Nephron progenitor cell (in vitro differentiated cells): ENCODE data around the gene TRAF1.

Source experiments
- DNase-seq: peaks from one replicate; pipeline ENCODE4 v3.0.0; 2021
- H3K27ac Mint-ChIP-seq: 2 replicates; pipeline ENCODE4 v1.8.0; 2021; ENCODE audit warnings: mild to moderate bottlenecking, moderate library complexity, mixed read lengths
- H3K27me3 Mint-ChIP-seq: 2 replicates; pipeline ENCODE4 v1.8.0; 2021; ENCODE audit warnings: mild to moderate bottlenecking, low read depth, mixed read lengths; ENCODE audit not compliant: poor library complexity
- H3K36me3 Mint-ChIP-seq: 2 replicates; pipeline ENCODE4 v1.8.0; 2021; ENCODE audit warnings: low read depth, mixed read lengths
- H3K4me1 Mint-ChIP-seq: 2 replicates; pipeline ENCODE4 v1.8.0; 2021; ENCODE audit warnings: mixed read lengths
- H3K4me3 Mint-ChIP-seq: 2 replicates; pipeline ENCODE4 v1.8.0; 2021; ENCODE audit warnings: mild to moderate bottlenecking, moderate library complexity, mixed read lengths
- H3K9me3 Mint-ChIP-seq: 2 replicates; pipeline ENCODE4 v1.8.0; 2021; ENCODE audit warnings: mild to moderate bottlenecking, moderate library complexity, mixed read lengths
- TF ChIP-seq, protein P1 (sequence below): fragments of 200-600 bp; sonication (generic); IDR thresholded peaks from 2 replicates; pipeline ENCODE4 v1.5.0; 2021; ENCODE audit warnings: antibody characterized with exemption

The TRAF1 gene

DNA sequence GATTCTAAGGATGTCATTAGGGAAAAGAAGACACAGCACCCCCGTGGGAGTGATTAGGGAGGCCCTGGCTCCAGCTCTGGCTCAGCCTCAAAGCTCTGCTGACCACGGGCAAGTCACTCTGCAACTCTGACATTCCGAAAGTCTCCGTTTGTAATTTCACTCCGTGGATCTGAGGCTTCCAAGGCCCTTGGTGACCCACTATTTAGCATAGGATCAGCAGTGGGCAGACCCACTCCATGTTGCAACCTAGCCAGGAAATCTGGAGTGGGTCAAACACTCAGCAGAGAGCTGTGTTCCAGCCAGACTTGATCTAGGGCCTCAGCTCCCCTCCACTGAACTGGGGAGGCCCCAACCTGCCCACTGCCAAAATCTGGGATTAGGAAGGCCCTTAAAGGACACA lies 61.4 kb downstream of the TRAF1 start:
- peak; percentile 33 for DNase-seq
- H3K4me1 Mint-ChIP-seq = peaks cover 51% of the 10 kb centered on the region
- peak overlapping the region; percentile 55 for H3K4me3 Mint-ChIP-seq
- H3K9me3 Mint-ChIP-seq = no peaks in the 10 kb centered on the region
- peaks cover 12% of the 10 kb centered on the region for H3K27me3 Mint-ChIP-seq
- peak overlapping the region; percentile 97 for H3K27ac Mint-ChIP-seq
- TF ChIP-seq, protein P1, sequence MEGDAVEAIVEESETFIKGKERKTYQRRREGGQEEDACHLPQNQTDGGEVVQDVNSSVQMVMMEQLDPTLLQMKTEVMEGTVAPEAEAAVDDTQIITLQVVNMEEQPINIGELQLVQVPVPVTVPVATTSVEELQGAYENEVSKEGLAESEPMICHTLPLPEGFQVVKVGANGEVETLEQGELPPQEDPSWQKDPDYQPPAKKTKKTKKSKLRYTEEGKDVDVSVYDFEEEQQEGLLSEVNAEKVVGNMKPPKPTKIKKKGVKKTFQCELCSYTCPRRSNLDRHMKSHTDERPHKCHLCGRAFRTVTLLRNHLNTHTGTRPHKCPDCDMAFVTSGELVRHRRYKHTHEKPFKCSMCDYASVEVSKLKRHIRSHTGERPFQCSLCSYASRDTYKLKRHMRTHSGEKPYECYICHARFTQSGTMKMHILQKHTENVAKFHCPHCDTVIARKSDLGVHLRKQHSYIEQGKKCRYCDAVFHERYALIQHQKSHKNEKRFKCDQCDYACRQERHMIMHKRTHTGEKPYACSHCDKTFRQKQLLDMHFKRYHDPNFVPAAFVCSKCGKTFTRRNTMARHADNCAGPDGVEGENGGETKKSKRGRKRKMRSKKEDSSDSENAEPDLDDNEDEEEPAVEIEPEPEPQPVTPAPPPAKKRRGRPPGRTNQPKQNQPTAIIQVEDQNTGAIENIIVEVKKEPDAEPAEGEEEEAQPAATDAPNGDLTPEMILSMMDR = no peak
- H3K36me3 Mint-ChIP-seq = peaks cover 28% of the 10 kb centered on the region

DNA sequence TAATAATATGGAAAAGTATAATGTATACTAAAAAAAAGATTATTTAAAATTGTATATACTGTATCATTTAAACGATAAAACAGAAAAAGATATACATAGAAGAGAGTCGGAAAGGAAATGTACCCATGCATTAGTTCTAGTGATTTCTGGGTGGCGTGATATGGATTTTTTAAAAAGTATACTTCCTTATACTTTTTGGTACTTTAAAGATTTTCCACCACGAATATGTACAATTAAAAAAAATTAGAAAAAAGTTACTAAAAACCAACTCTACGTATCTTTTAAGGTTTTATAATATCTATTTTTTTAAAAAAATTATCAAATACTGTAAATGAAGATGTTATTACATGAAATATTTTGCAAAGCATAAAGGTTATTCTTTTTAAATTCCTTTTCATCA lies 61.9 kb downstream of the TRAF1 start:
- DNase-seq = no peak
- Mint-ChIP-seq H3K36me3 (peaks cover 33% of the 10 kb centered on the region), H3K4me1 (peaks cover 54% of the 10 kb centered on the region), H3K4me3 (no peak overlapping the region), H3K9me3 (no peaks in the 10 kb centered on the region), H3K27me3 (peaks cover 10% of the 10 kb centered on the region), H3K27ac (no peak overlapping the region)
- TF ChIP-seq, protein P1 = no peak

DNA sequence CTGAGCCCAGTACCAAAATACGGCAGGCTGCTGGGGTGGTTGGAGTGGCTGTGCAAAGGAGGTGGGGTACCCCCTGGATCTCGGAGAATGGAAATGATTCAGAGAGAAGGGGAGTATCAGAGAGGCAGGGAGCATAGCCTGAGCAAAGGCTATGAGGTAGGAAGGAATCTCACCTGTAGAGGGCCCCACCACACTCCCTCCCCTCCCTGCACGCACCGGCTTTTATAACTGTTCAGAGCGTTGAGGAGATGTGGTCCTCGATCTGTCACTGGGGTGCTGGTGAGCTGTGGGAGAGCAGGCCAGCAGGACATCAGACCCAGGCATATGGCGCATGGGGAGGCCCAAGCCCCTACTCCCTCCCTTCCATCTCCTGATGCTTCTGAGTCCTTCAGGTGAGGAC lies 62.8 kb downstream of the TRAF1 start:
- Mint-ChIP-seq H3K27me3 (peaks cover 7% of the 10 kb centered on the region), H3K27ac (no peak overlapping the region), H3K9me3 (no peaks in the 10 kb centered on the region), H3K4me1 (peaks cover 55% of the 10 kb centered on the region), H3K4me3 (no peak overlapping the region), H3K36me3 (peaks cover 36% of the 10 kb centered on the region)
- TF ChIP-seq, protein P1 = no peak
- DNase-seq = no peak

DNA sequence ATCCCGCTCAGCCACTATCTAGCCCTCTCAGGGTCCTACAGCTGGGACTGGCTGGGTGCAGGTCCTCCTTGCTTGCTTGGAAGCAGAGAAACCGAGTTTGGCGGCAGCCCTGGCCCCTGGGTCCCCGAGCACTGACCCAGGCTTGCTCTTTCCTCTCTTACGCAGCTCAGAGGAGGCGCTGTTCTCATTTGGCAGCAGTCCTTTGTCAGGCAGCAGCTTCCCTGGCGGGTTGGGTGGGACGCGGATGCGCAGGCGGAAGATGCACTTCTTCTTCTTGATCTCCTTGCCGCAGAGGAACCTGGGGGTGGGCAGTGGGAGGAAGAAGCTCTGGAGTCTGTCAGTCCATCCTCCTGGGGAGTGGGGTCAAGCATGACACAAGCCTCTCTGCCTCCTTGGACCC lies 64.1 kb downstream of the TRAF1 start:
- TF ChIP-seq, protein P1 = no peak

GRCh38 chr9:120861935-120862334 lies 64.7 kb downstream of the TRAF1 start:
- H3K4me3 Mint-ChIP-seq = no peak overlapping the region
- peaks cover 7% of the 10 kb centered on the region for H3K27me3 Mint-ChIP-seq
- no peak overlapping the region for H3K27ac Mint-ChIP-seq
- H3K4me1 Mint-ChIP-seq = peaks cover 53% of the 10 kb centered on the region
- H3K36me3 Mint-ChIP-seq = peaks cover 39% of the 10 kb centered on the region
- TF ChIP-seq, protein P1 = no peak
- no peak for DNase-seq
- no peaks in the 10 kb centered on the region for H3K9me3 Mint-ChIP-seq

More for the DNA sequence above, 64.1 kb downstream of the TRAF1 start:
- H3K27me3 Mint-ChIP-seq = peaks cover 7% of the 10 kb centered on the region
- DNase-seq = no peak
- no peaks in the 10 kb centered on the region for H3K9me3 Mint-ChIP-seq
- H3K4me3 Mint-ChIP-seq = no peak overlapping the region
- peaks cover 53% of the 10 kb centered on the region for H3K4me1 Mint-ChIP-seq
- peaks cover 39% of the 10 kb centered on the region for H3K36me3 Mint-ChIP-seq
- no peak overlapping the region for H3K27ac Mint-ChIP-seq

GRCh38 chr9:120860083-120860482 lies 66.5 kb downstream of the TRAF1 start:
- TF ChIP-seq, protein P1 = no peak
- peaks cover 35% of the 10 kb centered on the region for H3K4me1 Mint-ChIP-seq
- H3K4me3 Mint-ChIP-seq = no peak overlapping the region
- no peak overlapping the region for H3K27ac Mint-ChIP-seq
- H3K36me3 Mint-ChIP-seq = peaks cover 39% of the 10 kb centered on the region
- peaks cover 5% of the 10 kb centered on the region for H3K27me3 Mint-ChIP-seq
- no peak for DNase-seq
- H3K9me3 Mint-ChIP-seq = no peaks in the 10 kb centered on the region
